HEK293 (cell line): ENCODE results near the gene ZSCAN22.
A peak's percentile ranks its signal among the peaks of the same experiment; 100 is the strongest.

Experiments used
- CTCF ChIA-PET: fragments of 350-600 bp; formaldehyde crosslinking; extraction: SDS; loops from one replicate; lab custom pipeline; 2021; ENCODE audit warnings: antibody characterized with exemption; lab: Yijun Ruan, JAX
- POLR2A ChIA-PET: fragments of 300-600 bp; formaldehyde crosslinking; extraction: SDS; loops from one replicate; lab custom pipeline; 2020; ENCODE audit warnings: antibody characterized with exemption, inconsistent platforms; lab: Yijun Ruan, JAX
- H3K27ac ChIP-seq: fragments of 200-500 bp; sonication (Bioruptor generic); 2 replicates; pipeline ENCODE4 v1.5.1; 2014; ENCODE audit warnings: low read depth, low read length, control low read depth, inconsistent platforms; ENCODE audit errors: extremely low read depth
- H3K36me3 ChIP-seq, 2 experiments: fragments of 200-500 bp in 1 of 2; sonication (Bioruptor generic) in 1 of 2; 1 replicate in 1 of 2; 2 replicates in 1 of 2; pipeline ENCODE4 v1.5.1; 2014 to 2017; ENCODE audit warnings: inconsistent platforms in 2 of 2, low read length in 2 of 2; ENCODE audit not compliant: control insufficient read depth in 2 of 2, insufficient read depth in 1 of 2
- H3K4me1 ChIP-seq: fragments of 200-500 bp; sonication (Bioruptor generic); 2 replicates; pipeline ENCODE4 v1.5.1; 2014; ENCODE audit warnings: mild to moderate bottlenecking, low read length, inconsistent platforms; ENCODE audit not compliant: control insufficient read depth, insufficient read depth
- H3K4me3 ChIP-seq: 2 replicates; pipeline ENCODE4 v1.5.1; 2011; ENCODE audit warnings: low read depth, mild to moderate bottlenecking, control low read depth, low read length, moderate library complexity
- H3K9me3 ChIP-seq: fragments of 200-500 bp; sonication (Bioruptor generic); 2 replicates; pipeline ENCODE4 v1.5.1; 2014; ENCODE audit warnings: low read depth, low read length, inconsistent platforms; ENCODE audit not compliant: control insufficient read depth, insufficient read depth
- EGR2 ChIP-seq: fragments of 450-650 bp; formaldehyde crosslinking; IDR thresholded peaks from 2 replicates; pipeline ENCODE4 v1.5.1; 2016; ENCODE audit warnings: low read depth, missing biosample characterization, missing genetic modification characterization
- KLF17 ChIP-seq: fragments of 450-650 bp; formaldehyde crosslinking; IDR thresholded peaks from 2 replicates; pipeline ENCODE4 v1.5.1; 2016; ENCODE audit warnings: missing biosample characterization, missing genetic modification characterization
- PRDM10 ChIP-seq: fragments of 450-650 bp; formaldehyde crosslinking; IDR thresholded peaks from 2 replicates; pipeline ENCODE4 v1.5.1; 2016; ENCODE audit warnings: missing biosample characterization, missing genetic modification characterization
- TRIM28 ChIP-seq: IDR thresholded peaks from 2 replicates; pipeline ENCODE4 v1.6.1; 2011; ENCODE audit warnings: low read length, control low read depth, borderline replicate concordance
- ZBTB49 ChIP-seq: fragments of 450-650 bp; formaldehyde crosslinking; IDR thresholded peaks from 2 replicates; pipeline ENCODE4 v1.5.1; 2016; ENCODE audit warnings: missing biosample characterization, missing genetic modification characterization, low read depth
- ZEB2 ChIP-seq: fragments of 450-650 bp; formaldehyde crosslinking; IDR thresholded peaks from 2 replicates; pipeline ENCODE4 v1.5.1; 2016; ENCODE audit warnings: missing biosample characterization, missing genetic modification characterization
- ZNF148 ChIP-seq: fragments of 450-650 bp; formaldehyde crosslinking; IDR thresholded peaks from 2 replicates; pipeline ENCODE4 v1.5.0; 2017; ENCODE audit warnings: missing biosample characterization, missing genetic modification characterization, borderline replicate concordance
- ZNF157 ChIP-seq: fragments of 450-650 bp; formaldehyde crosslinking; IDR thresholded peaks from 2 replicates; pipeline ENCODE4 v1.5.1; 2016; ENCODE audit warnings: missing biosample characterization, missing genetic modification characterization
- ZNF19 ChIP-seq: fragments of 450-650 bp; formaldehyde crosslinking; IDR thresholded peaks from 2 replicates; pipeline ENCODE4; 2016; ENCODE audit warnings: missing biosample characterization, missing genetic modification characterization, low read depth
- ZNF266 ChIP-seq: fragments of 450-650 bp; formaldehyde crosslinking; IDR thresholded peaks from 2 replicates; pipeline ENCODE4 v1.5.1; 2016; ENCODE audit warnings: missing biosample characterization, missing genetic modification characterization, low read depth
- ZNF366 ChIP-seq: fragments of 450-650 bp; formaldehyde crosslinking; conservative IDR thresholded peaks from 2 replicates; pipeline ENCODE4 v1.5.1; 2016; ENCODE audit warnings: missing biosample characterization, missing genetic modification characterization
- ZNF596 ChIP-seq: fragments of 450-650 bp; IDR thresholded peaks from 2 replicates; pipeline ENCODE4 v1.5.0; 2018; ENCODE audit warnings: missing biosample characterization, mild to moderate bottlenecking, missing genetic modification characterization, moderate library complexity
- ZNF837 ChIP-seq: fragments of 450-650 bp; formaldehyde crosslinking; IDR thresholded peaks from 2 replicates; pipeline ENCODE4 v1.5.1; 2016; ENCODE audit warnings: missing biosample characterization, missing genetic modification characterization
- ZSCAN30 ChIP-seq: fragments of 450-650 bp; IDR thresholded peaks from 2 replicates; pipeline ENCODE4 v1.5.1; 2018; ENCODE audit warnings: missing biosample characterization, mild to moderate bottlenecking, missing genetic modification characterization, moderate library complexity

Gene ZSCAN22

GRCh38 chr19:58326914-58327726 lies at the start of gene ZSCAN22 (continued):
- TF ChIP-seq ZNF148 (tag by site-specific recombination) = no peak
- TF ChIP-seq ZNF596 (tag by site-specific recombination) = no peak
- peak; percentile 57; the same call in 1 of the 2 replicates for TF ChIP-seq ZBTB49 (tag by site-specific recombination)
- peak; percentile 79 for TF ChIP-seq ZEB2 (tag by site-specific recombination)
- TF ChIP-seq ZNF19 (tag by site-specific recombination) = no peak
- TF ChIP-seq ZSCAN30 (tag by site-specific recombination) = peak; percentile 96; the same call in 1 of the 2 replicates
- peak; percentile 61 for TF ChIP-seq KLF17 (tag by site-specific recombination)
- no peak for TF ChIP-seq ZNF157 (tag by site-specific recombination)
- no peak for TF ChIP-seq ZNF266 (tag by site-specific recombination)
- peak; percentile 92; the same call in 1 of the 2 replicates for TF ChIP-seq TRIM28
- TF ChIP-seq ZNF366 (tag by site-specific recombination) = peak; percentile 71
- TF ChIP-seq ZNF837 (tag by site-specific recombination) = no peak

GRCh38 chr19:58277197-58277596 lies 49.6 kb upstream of the ZSCAN22 start:
- H3K4me1 ChIP-seq = no peaks in the 10 kb centered on the region
- H3K9me3 ChIP-seq = no peaks in the 10 kb centered on the region
- TF ChIP-seq EGR2 (tag by site-specific recombination) (no peak), PRDM10 (tag by site-specific recombination) (peak; percentile 69)
- CTCF ChIA-PET = interaction anchor here (0.7 kb wide), 1 partner anchor 261 kb away, joined by 4 read pairs; no protein-coding TSS in a partner anchor
- POLR2A ChIA-PET = no interaction called here
- H3K27ac ChIP-seq = no peak overlapping the region
- no peak overlapping the region for H3K4me3 ChIP-seq
- H3K36me3 ChIP-seq = peaks cover 37 to 44% of the 10 kb centered on the region in 2 experiments
